HG03066 (cell line): ENCODE measurements around the gene IGDCC3.
A peak's percentile ranks its signal among the peaks of the same experiment; 100 is the strongest.

Source experiments
- ATAC-seq: cut with Tn5 transposase; IDR thresholded peaks from one replicate; pipeline ENCODE4 v1.9.1; 2021; ENCODE audit warnings: low read depth; ENCODE audit not compliant: unreplicated experiment

The IGDCC3 gene

DNA sequence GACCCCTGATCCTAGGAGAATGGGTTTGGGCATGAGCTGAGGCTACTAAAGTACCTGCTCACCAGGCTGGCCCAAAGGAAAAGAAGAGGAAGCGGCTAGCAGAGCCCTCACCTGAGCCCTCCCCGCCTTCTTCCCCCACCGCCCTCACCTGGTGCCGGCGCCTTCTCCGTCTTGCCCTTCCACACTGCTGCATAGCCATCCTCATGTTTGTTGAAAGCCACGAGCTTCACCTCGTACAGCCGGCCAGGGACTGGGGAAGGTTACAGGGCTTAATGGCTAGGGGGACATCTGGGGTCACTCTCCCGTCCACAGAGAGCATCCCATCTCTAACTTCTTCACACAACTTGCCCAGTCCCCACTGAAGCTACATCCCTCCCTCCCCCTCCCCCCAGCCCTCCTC, 13.9 kb upstream of the IGDCC3 start:
- no peak for ATAC-seq

DNA sequence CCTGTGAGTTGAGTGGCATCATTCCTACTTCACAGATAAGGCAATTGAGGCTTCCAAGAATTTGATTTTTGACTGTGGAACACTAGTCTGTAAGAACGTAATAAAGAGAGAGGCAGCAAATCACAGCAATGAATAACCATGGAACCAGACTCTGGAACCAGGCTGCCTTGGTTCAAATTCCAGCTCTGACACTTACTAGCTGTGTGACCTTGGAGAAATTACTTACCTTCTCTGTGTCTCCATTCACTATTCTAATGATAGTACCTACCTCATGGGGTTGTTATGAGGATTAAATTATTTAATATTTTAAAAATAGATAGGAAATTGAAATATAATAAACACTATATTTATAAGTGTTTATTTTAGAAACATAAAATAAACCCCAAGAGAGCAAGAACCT, 12.6 kb upstream of the IGDCC3 start:
- ATAC-seq, result no peak

DNA sequence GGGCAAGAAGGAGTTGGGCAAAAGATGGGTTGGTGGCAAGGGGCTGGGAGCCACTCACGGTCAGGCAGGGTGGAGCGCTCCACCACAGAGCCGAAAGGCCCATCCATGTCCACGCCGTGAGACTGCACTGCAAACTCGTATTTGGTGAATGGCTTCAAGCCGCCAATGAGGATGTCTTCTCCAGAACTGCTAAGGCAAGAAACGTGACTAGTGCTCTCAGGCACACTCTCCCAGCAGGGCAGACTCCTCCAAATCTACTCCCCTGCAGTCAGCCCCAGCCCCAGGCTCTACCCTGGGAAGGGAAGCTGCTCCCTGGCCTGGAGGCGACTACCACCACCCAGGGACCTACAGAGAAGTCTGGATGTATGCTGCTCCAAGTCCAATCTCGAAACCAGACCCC, 11.4 kb upstream of the IGDCC3 start:
- ATAC-seq, result no peak

GRCh38 chr15:65388306-65389080, 10.7 kb upstream of the IGDCC3 start:
- ATAC-seq, result no peak

DNA sequence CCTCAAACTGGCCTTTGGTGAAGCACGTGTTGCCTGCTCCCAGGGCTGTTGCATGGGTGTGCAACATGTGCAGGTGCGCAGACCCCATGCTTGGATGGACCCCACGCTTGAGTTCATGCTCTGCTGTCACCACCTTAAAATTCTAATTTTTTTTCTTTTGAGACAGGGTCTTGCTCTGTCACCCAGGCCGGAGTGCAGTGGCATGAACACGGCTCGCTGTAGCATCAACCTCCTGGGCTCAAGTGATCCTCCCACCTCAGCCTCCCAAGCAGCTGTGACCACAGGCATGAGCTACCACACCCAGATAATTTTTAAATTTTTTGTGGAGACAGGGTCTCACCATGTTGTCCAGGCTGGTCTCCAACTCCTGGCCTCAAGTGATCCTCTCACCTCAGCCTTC, 9.1 kb upstream of the IGDCC3 start:
- no peak for ATAC-seq

- ATAC-seq, result no peak
These were observed 8.6 kb upstream of the IGDCC3 start for GRCh38 chr15:65386376-65386775.

GRCh38 chr15:65385870-65386258, 8.1 kb upstream of the IGDCC3 start:
- ATAC-seq, result no peak

DNA sequence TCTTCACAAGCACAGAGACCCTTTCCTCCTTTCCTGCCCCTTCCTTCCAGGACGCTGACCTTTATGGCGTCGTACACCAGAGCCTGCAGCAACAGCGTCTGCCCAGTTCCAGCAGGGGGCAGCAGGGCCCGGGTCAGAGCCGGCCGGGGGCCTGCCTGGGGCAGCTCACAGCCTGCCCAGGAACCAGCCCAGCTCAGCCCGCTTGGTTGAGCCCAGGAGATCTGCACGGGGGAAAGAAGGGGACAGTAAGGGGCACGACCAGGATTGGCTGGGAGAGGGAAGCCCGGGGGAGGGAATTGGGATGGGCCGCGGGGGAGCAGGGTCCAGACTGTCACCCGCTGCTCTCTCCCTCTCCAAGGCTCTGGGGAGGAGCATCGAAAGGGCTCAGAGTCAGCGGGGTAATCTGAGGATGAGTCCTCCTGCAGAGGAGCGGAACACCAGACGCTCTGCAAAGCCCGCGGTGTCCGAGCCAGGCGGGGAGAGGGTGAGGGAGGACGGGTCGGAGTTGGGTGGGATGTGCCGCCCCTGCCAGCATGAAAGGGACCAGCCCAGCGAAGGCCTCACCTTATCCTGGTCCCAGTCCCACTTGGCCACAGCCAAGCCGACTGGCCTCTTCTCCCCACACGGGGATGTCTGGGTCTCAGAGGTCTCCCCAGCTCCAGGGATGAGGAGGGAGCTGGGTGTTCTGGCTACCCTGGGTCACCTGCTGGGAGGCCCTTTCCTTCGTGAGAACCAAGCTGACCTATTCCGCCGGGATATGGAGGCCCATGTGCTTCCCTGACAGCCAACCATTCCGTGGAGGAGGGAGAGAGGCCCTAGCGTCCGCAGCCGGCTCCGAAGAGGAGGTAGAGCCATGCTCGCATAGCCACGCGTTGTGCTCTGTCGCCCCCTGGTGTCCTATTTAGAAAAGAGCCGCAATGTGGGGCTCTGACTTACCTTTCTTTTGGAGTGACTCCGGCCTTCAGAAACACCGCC, 7.4 kb upstream of the IGDCC3 start:
- ATAC-seq, result peak; percentile 66

- no peak for ATAC-seq
These were observed 6.7 kb upstream of the IGDCC3 start for GRCh38 chr15:65384505-65384894.

GRCh38 chr15:65383991-65384390, 6.2 kb upstream of the IGDCC3 start:
- ATAC-seq, result no peak

GRCh38 chr15:65383456-65383855, 5.7 kb upstream of the IGDCC3 start:
- no peak for ATAC-seq

DNA sequence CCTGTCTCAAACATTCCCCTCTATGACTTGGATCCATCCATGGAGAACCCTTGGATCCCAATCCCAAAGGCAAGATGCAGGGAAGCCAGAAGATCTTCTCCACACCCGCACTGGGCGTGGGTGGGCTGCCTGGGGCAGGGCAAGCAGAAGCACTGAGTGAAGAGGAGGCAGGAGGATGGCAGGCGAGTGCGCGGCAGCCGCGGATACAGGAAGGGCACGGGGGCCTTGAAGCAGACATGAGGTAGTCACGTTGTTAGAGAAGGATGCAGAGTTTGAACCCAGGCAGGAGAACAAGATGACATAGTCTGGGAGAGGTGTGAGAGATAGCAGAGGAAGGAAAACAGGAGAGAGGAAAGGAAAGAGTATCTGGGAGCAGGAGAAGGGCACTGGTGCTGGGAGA, 5.1 kb upstream of the IGDCC3 start:
- ATAC-seq, result no peak

GRCh38 chr15:65382146-65382491, 4.3 kb upstream of the IGDCC3 start:
- no peak for ATAC-seq

DNA sequence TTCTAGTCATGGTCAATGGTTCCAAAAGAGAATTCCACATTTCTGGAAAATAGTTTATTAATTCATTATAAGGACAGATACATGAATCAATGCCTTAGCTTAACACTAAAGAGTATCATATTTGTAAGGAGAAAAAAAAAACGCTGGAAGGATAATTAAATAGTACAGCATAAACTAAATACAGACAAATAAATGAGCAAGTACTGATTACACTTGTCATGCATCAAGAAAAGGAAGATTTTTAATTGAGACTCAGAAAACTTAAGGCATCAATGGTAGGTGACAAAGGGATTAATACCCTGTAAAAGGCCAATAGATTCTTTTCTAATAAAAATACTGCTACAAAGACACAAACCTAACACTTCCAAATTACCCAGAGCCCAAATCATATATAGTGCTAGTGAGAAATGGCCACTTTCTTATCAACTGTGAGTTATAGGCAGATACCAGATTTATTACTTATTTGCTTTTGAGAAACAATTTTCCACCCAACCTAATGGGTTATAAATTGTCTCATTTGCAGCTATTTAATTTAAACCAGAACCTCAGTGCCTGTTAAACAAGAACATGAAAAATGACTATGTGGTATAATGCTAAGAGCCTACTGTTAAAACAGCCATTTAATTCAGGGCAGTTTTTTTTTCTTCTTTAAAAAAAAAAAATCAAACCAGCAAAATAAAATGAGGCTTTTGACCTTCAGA, 3.8 kb upstream of the IGDCC3 start:
- no peak for ATAC-seq

DNA sequence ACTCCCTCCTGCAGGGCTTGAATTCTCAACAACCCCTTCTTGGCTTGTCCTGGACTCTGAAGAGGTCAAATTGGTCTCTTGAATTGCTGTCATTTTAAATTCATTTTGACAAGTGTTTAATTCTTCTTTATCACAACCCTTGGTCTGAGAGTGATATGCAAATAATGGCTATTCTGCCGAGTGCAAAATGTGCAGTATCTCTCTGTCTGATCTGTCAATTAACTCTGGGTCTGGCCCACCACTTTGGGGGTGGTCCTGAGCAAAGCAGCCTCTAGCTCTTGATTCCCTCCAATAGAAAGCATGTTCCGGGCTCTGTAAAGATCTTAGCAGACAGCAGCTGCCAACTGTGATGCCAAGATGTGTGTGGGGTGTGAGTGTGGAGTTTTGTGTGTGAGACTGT, 2.2 kb upstream of the IGDCC3 start:
- no peak for ATAC-seq

DNA sequence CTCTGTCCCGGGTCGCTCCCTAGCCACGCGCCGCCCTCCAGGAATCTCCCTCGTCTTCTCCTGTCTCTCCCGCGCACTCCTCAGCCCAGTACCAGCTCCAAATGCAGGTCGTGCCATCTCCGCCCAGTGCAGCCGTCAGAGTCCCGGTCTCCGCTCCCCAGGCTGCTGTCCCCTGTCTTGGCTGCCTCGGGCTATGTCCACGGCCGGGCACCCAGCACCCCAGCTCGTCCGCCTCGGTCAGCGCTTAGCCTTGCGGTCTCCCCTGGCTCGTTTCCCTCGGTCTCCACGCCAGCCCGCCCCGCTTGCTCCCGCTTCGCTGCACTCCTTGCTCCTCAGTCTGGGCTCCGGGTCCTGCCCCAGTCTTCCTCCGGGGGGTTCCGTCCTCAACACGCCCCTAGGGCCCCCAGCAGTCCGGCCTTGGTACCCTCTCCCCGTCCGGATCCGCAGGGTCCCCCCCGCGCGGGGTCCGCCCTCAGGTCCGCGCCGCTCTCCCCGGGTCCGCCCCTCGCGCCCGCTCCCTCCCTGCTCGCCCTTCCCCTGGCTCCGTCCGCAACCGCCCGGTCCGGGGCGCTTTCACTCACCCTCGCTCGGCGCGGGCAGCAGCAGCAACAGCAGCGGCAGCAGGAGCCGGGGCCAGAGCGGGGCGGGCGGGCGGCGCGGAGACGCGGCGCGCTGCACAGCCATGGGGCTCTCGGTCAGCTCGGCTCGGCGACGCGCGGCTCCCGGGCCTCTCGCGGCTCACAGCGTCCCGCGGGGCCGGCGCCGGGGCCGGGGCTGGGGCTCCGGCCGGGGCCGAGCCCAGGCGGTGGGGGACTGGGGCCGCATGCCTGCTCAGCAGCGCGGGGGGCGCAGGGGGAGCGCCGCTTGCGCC, 462 bp downstream of the IGDCC3 start:
- ATAC-seq, result no peak

DNA sequence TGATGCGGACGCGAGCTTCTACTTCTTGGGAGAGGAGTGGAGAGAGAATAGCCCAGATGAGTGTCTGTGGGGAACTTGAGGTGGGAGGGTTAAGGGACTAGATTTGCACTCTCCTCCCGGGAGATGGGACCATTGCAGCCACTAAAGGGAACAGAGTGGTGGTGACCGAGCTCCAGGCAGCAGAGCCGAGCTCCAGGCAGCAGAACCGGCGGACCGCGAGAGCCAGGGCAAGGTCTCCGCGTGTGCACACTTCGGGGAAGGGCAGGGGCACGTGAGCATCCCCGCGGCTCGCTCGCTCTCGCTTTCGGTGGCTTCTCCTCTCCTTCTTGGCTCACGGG, 1.1 kb downstream of the IGDCC3 start:
- no peak for ATAC-seq

DNA sequence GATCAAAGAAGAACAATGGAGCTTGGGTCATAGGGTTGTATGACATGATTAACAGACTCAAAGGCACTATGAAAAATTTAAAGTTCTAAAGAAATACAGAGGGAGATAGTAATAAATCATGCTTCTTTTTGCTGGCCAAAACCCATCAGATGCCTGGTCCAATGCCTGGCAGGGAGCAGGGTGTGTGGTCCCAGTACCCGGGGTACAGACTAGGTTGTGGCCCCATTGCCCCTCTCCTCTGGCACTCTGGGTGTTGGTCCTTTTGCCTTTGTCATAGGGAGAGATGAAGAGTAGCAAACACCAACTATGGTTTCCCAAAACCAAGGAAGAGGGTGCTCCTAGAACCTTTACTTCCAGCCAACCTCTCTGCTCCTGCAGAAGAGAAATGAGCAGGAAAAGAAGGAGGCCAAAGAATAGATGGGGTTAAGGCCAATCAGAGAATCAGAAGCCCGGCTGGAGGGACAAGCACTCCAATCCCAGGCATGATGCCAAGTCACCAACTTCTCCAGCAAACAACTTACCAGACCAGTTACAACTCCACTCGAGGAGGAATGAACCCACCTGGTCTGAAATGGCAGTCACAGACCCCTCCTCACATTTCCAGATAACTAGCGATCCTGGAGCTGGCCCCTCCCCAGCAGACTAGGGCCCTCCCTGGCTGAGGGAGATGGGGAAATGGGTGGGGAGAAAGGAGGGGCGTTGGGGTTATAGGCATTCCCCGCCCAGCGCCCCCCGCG, 1.8 kb downstream of the IGDCC3 start:
- no peak for ATAC-seq

- ATAC-seq, result no peak
These were observed 2.9 kb downstream of the IGDCC3 start for GRCh38 chr15:65374821-65375401.
